Right atrium auricular region (tissue), 2 donors: ENCODE results near the gene RPRM. TPM values are rescaled to one million over a fixed set of nuclear protein-coding genes. Genes with fewer than 3 reads are reported as not detected.
"Not testable (repeated sequence)": the region's sequence is repeated elsewhere in the genome, so short reads cannot be mapped to it uniquely, and the experiment has no call there.

Experiments
- DNase-seq: peaks from one replicate; pipeline ENCODE4 v3.0.0-alpha.2; 2019; ENCODE audit warnings: low spot score
- H3K27ac ChIP-seq, 2 donors: fragments of 200-600 bp; sonication (generic); 1 replicate in 1 of 2; 2 replicates in 1 of 2; pipeline ENCODE4 v1.5.1; 2016 to 2019
- H3K27me3 ChIP-seq, 2 donors: fragments of 200-600 bp; sonication (generic); one replicate each; pipeline versions ENCODE4 v1.5.1 to v1.6.0; 2017 to 2019
- H3K36me3 ChIP-seq: fragments of 200-600 bp; sonication (generic); one replicate; pipeline ENCODE4 v1.5.1; 2016
- H3K4me1 ChIP-seq, 2 donors: fragments of 200-600 bp; sonication (generic); one replicate each; pipeline versions ENCODE4 v1.5.1 to v1.6.0; 2017 to 2019
- H3K4me3 ChIP-seq, 2 donors: fragments of 200-600 bp; sonication (generic); 1 replicate in 1 of 2; 2 replicates in 1 of 2; pipeline ENCODE4 v1.5.1; 2017 to 2019; ENCODE audit warnings: mild to moderate bottlenecking in 1 of 2, moderate library complexity in 1 of 2
- H3K9me3 ChIP-seq, 2 donors: fragments of 200-600 bp; sonication (generic); one replicate each; pipeline ENCODE4 v1.5.1; 2019
- total RNA-seq, 2 donors: library from RNA; depleted of rRNA; stranded (reverse); fragments of >200 nt; gene quantifications; one replicate each; pipeline ENCODE4 v1.1.0, GENCODE V29; 2016
- TF ChIP-seq, protein P1 (sequence below), 2 donors: fragments of 200-600 bp; sonication (generic); IDR thresholded peaks; one replicate each; pipeline ENCODE4 v1.5.1; 2019; ENCODE audit warnings: antibody characterized with exemption in 2 of 2

The RPRM gene
- 1 to 10 TPM; 1.1 to 2.8 TPM for total RNA-seq

GRCh38 chr2:153478289-153479261 is at the start of gene RPRM:
Gene RPRM, minus strand, starts transcription at chr2:153478762. Its CDS starts 197 bp downstream, at chr2:153478565.
- H3K4me3 ChIP-seq: peak within 1 kb of the TSS; percentile 37 to 54
- peaks cover 0 to 25% of the 10 kb centered on the region in 2 donors for H3K4me1 ChIP-seq
- H3K36me3 ChIP-seq: no peaks in the 10 kb centered on the region
- H3K27ac ChIP-seq: no peak within 1 kb of the TSS
- no peaks in the 10 kb centered on the region for H3K9me3 ChIP-seq
- TF ChIP-seq, protein P1, sequence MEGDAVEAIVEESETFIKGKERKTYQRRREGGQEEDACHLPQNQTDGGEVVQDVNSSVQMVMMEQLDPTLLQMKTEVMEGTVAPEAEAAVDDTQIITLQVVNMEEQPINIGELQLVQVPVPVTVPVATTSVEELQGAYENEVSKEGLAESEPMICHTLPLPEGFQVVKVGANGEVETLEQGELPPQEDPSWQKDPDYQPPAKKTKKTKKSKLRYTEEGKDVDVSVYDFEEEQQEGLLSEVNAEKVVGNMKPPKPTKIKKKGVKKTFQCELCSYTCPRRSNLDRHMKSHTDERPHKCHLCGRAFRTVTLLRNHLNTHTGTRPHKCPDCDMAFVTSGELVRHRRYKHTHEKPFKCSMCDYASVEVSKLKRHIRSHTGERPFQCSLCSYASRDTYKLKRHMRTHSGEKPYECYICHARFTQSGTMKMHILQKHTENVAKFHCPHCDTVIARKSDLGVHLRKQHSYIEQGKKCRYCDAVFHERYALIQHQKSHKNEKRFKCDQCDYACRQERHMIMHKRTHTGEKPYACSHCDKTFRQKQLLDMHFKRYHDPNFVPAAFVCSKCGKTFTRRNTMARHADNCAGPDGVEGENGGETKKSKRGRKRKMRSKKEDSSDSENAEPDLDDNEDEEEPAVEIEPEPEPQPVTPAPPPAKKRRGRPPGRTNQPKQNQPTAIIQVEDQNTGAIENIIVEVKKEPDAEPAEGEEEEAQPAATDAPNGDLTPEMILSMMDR (IDR thresholded peaks at IDR 0.05): peak; percentile 70 to 97
- DNase-seq: no peak
- peaks cover 4 to 23% of the 10 kb centered on the region in 2 donors for H3K27me3 ChIP-seq

DNA sequence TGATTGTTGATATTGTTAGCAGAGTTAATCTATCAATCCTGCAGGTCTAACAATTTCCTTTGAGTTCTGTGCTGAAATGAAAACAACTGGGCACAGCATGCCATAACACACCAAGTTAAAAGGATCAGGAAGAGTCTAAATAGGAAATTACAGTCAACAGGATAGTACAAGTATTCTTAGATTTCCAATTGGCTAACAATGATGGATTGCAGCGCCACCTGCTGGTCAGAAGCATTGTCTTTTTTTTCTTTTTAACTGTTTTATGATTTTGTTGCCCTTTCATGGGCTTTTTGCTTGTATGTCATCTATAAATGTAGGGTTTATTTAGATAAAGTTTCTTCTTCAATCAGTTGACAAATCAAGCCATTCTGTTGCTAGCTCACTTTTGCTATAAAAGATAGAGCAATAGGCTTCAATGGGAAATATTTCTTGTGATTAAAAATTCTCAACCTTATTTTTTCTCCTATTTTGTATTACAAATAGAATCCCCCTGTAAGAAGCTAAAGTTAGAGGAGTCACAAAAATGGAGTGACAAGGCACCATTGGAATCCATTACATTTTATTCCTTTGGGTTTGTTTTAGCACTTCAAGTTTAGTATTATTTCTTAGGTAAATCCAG is 40.8 kb upstream of the RPRM start:
- no peak for DNase-seq
- Histone ChIP-seq H3K4me3 (no peak overlapping the region), H3K4me1 (no peaks in the 10 kb centered on the region), H3K27ac (no peak overlapping the region), H3K27me3 (no peaks in the 10 kb centered on the region), H3K9me3 (no peaks in the 10 kb centered on the region), H3K36me3 (no peaks in the 10 kb centered on the region)
- TF ChIP-seq, protein P1 (IDR thresholded peaks at IDR 0.05): peak; percentile 68 to 83

- Histone ChIP-seq H3K4me3 (no peak overlapping the region), H3K27ac (no peak overlapping the region), H3K4me1 (no peaks in the 10 kb centered on the region), H3K36me3 (no peaks in the 10 kb centered on the region), H3K9me3 (no peaks in the 10 kb centered on the region), H3K27me3 (no peaks in the 10 kb centered on the region)
- TF ChIP-seq, protein P1 (IDR thresholded peaks at IDR 0.05): no peak
- DNase-seq: no peak
Measured at GRCh38 chr2:153512331-153512730, 33.8 kb upstream of the RPRM start.

- Histone ChIP-seq H3K36me3 (no peaks in the 10 kb centered on the region), H3K4me1 (no peaks in the 10 kb centered on the region), H3K27ac (no peak overlapping the region), H3K4me3 (no peak overlapping the region), H3K27me3 (no peaks in the 10 kb centered on the region), H3K9me3 (peaks cover 0 to 5% of the 10 kb centered on the region in 2 donors)
- TF ChIP-seq, protein P1 (IDR thresholded peaks at IDR 0.05): no peak
- no peak for DNase-seq
Measured at GRCh38 chr2:153510996-153511395, 32.4 kb upstream of the RPRM start.

GRCh38 chr2:153509133-153509532 is 30.6 kb upstream of the RPRM start:
- no peaks in the 10 kb centered on the region for H3K27me3 ChIP-seq
- DNase-seq: no peak
- H3K36me3 ChIP-seq: no peaks in the 10 kb centered on the region
- H3K4me3 ChIP-seq: no peak overlapping the region
- no peak overlapping the region for H3K27ac ChIP-seq
- TF ChIP-seq, protein P1 (IDR thresholded peaks at IDR 0.05): no peak
- H3K9me3 ChIP-seq: peaks cover 0 to 5% of the 10 kb centered on the region in 2 donors
- no peaks in the 10 kb centered on the region for H3K4me1 ChIP-seq

GRCh38 chr2:153506499-153506898 is 27.9 kb upstream of the RPRM start:
- H3K27ac ChIP-seq, H3K9me3 ChIP-seq, DNase-seq, H3K4me3 ChIP-seq, H3K27me3 ChIP-seq, H3K4me1 ChIP-seq, H3K36me3 ChIP-seq: not testable (repeated sequence)
